Liver (tissue), 9 donors: Measurements from ENCODE around the gene PRKCH. TPM values are rescaled to one million over a fixed set of nuclear protein-coding genes. Genes with fewer than 3 reads are reported as not detected.

Experiments used
- DNase-seq: peaks from one replicate; pipeline ENCODE4 v3.0.0-alpha.2; 2017; ENCODE audit warnings: low spot score
- H3K27ac ChIP-seq, 2 donors: one replicate each; pipeline ENCODE4 v1.7.0; 2013; ENCODE audit warnings: inconsistent platforms in 2 of 2, low read length in 2 of 2, control low read depth in 1 of 2, low read depth in 1 of 2, mild to moderate bottlenecking in 1 of 2
- H3K27me3 ChIP-seq, 4 donors: one replicate each; pipeline versions ENCODE4 v1.6.1 to v1.7.0; 2013; ENCODE audit warnings: low read length in 3 of 4, inconsistent platforms in 1 of 4, mild to moderate bottlenecking in 1 of 4, moderate library complexity in 1 of 4; ENCODE audit not compliant: control insufficient read depth in 4 of 4, insufficient read depth in 4 of 4
- H3K36me3 ChIP-seq, 4 donors: one replicate each; pipeline versions ENCODE4 v1.6.1 to v1.7.0; 2013; ENCODE audit warnings: low read length in 3 of 4, mild to moderate bottlenecking in 3 of 4, low read depth in 1 of 4, moderate library complexity in 1 of 4; ENCODE audit not compliant: control insufficient read depth in 4 of 4, insufficient read depth in 3 of 4
- H3K4me1 ChIP-seq, 4 donors: one replicate each; pipeline versions ENCODE4 v1.6.1 to v1.7.0; 2013; ENCODE audit warnings: low read length in 3 of 4, mild to moderate bottlenecking in 3 of 4, moderate library complexity in 1 of 4; ENCODE audit not compliant: control insufficient read depth in 4 of 4, insufficient read depth in 4 of 4
- H3K4me3 ChIP-seq, 3 donors: one replicate each; pipeline versions ENCODE4 v1.6.1 to v1.7.0; 2013; ENCODE audit warnings: low read length in 3 of 3, control low read depth in 1 of 3, low read depth in 1 of 3, mild to moderate bottlenecking in 1 of 3
- H3K9ac ChIP-seq, 2 donors: one replicate each; pipeline ENCODE4 v1.7.0; 2013; ENCODE audit warnings: low read length in 2 of 2, mild to moderate bottlenecking in 2 of 2, moderate library complexity in 2 of 2, control low read depth in 1 of 2, low read depth in 1 of 2
- H3K9me3 ChIP-seq, 4 donors: one replicate each; pipeline versions ENCODE4 v1.6.1 to v1.7.0; 2013; ENCODE audit warnings: low read length in 3 of 4; ENCODE audit not compliant: control insufficient read depth in 4 of 4
- EGR1 ChIP-seq, 2 donors: IDR thresholded peaks; 2 replicates each; pipeline ENCODE4 v1.6.1; 2016 to 2018; ENCODE audit warnings: antibody characterized with exemption in 2 of 2, low read depth in 2 of 2
- FOXA1 ChIP-seq: IDR thresholded peaks from 2 replicates; pipeline ENCODE4 v1.6.1; 2016; ENCODE audit warnings: antibody characterized with exemption
- FOXA2 ChIP-seq: IDR thresholded peaks from 2 replicates; pipeline ENCODE4 v1.6.1; 2016; ENCODE audit warnings: antibody characterized with exemption
- GABPA ChIP-seq, 2 donors: IDR thresholded peaks in 1 of 2; conservative IDR thresholded peaks in 1 of 2; 2 replicates each; pipeline ENCODE4 v1.6.1; 2016; ENCODE audit warnings: antibody characterized with exemption in 2 of 2, mild to moderate bottlenecking in 1 of 2, moderate library complexity in 1 of 2
- HNF4A ChIP-seq, 2 donors: conservative IDR thresholded peaks; 2 replicates each; pipeline ENCODE4 v1.6.1; 2016; ENCODE audit warnings: antibody characterized with exemption in 2 of 2, mild to moderate bottlenecking in 2 of 2
- HNF4G ChIP-seq: IDR thresholded peaks from 2 replicates; pipeline ENCODE4 v1.6.1; 2016; ENCODE audit warnings: antibody characterized with exemption
- JUND ChIP-seq, 2 donors: IDR thresholded peaks; 2 replicates each; pipeline ENCODE4 v1.6.1; 2016; ENCODE audit warnings: antibody characterized with exemption in 2 of 2
- NR2F2 ChIP-seq: IDR thresholded peaks from 2 replicates; pipeline ENCODE4 v1.6.1; 2016; ENCODE audit warnings: antibody characterized with exemption
- RAD21 ChIP-seq, 2 donors: IDR thresholded peaks; 2 replicates each; pipeline ENCODE4 v1.6.1; 2016; ENCODE audit warnings: antibody characterized with exemption in 2 of 2, mild to moderate bottlenecking in 2 of 2
- RXRA ChIP-seq, 2 donors: IDR thresholded peaks; 2 replicates each; pipeline ENCODE4 v1.6.1; 2017 to 2018; ENCODE audit warnings: antibody characterized with exemption in 2 of 2, mild to moderate bottlenecking in 1 of 2
- SP1 ChIP-seq: IDR thresholded peaks from 2 replicates; pipeline ENCODE4 v1.6.1; 2018; ENCODE audit warnings: antibody characterized with exemption, mild to moderate bottlenecking
- TAF1 ChIP-seq: conservative IDR thresholded peaks from 2 replicates; pipeline ENCODE4 v1.6.1; 2016; ENCODE audit warnings: antibody characterized with exemption, mild to moderate bottlenecking
- YY1 ChIP-seq: IDR thresholded peaks from 2 replicates; pipeline ENCODE4 v1.6.1; 2016; ENCODE audit warnings: antibody characterized with exemption, mild to moderate bottlenecking
- WGBS: extraction: QIAGEN DNeasy Blood & Tissue Kit; methylation state at CpG from one replicate; pipeline ENCODE4 v1.1.7; 2013; 5-methylcytosine and 5-hydroxymethylcytosine counted together
- polyA plus RNA-seq, 2 donors: library from polyadenylated mRNA; stranded (reverse) in 1 of 2; unstranded in 1 of 2; fragments of 200-250 nt in 1 of 2; fragments of >200 nt in 1 of 2; fragmentation: Nextera tagmentation in 1 of 2; extraction: Ambion mirVana in 1 of 2; gene quantifications; one replicate each; pipeline versions ENCODE4 v1.2.1 to v1.2.3, GENCODE V29; 2013 to 2015
- total RNA-seq, 2 donors: library from RNA; depleted of rRNA; stranded (reverse); fragments of >200 nt; gene quantifications; one replicate each; pipeline ENCODE4 v1.2.3, GENCODE V29; 2014
- TF ChIP-seq, protein P1 (sequence below): IDR thresholded peaks from 2 replicates; pipeline ENCODE4 v1.6.1; 2016; ENCODE audit warnings: antibody characterized with exemption, mild to moderate bottlenecking
- TF ChIP-seq, protein P2 (sequence below): IDR thresholded peaks from 2 replicates; pipeline ENCODE4 v1.6.1; 2016; ENCODE audit warnings: antibody characterized with exemption
- TF ChIP-seq, protein P3 (sequence below): fragments of 150-350 bp; IDR thresholded peaks from 2 replicates; pipeline ENCODE4 v1.5.1; 2017; ENCODE audit warnings: improper control_type of control experiment, low read depth, low read length; ENCODE audit not compliant: missing input control
- TF ChIP-seq, protein P4 (sequence below): IDR thresholded peaks from 2 replicates; pipeline ENCODE4 v1.6.1; 2016; ENCODE audit warnings: antibody characterized with exemption
- TF ChIP-seq, protein P5 (sequence below): IDR thresholded peaks from 2 replicates; pipeline ENCODE4 v1.6.1; 2016; ENCODE audit warnings: antibody characterized with exemption
- donor health status: healthy.
- donor health status: healthy.
- donor health status: healthy.
- donor health status: healthy.
- donor health status: healthy.

PRKCH gene
- total and polyA plus RNA-seq, 4 donors: 3.9 to 13.7 (median 7.0) TPM

DNA sequence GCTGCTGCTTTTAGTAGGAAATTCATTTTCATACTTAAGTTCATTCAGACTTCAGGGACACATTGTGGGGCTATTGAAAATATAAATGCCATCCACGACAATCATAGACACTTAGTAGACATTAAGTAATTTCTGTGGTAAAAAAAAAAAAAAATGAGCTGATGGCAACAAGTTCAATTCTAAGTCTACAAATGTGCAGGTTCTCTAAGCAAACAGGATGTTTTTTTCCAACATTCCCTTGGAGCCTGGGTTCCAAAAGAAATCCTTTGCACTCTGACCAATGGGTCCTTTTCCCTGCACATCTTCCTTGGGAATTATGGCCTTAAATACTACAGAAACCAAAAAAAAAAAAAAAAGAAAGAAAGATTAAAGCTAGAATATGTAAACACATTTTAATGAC is 198.4 kb downstream of the PRKCH start:
- Histone ChIP-seq H3K27ac (no peak overlapping the region), H3K9ac (no peak overlapping the region), H3K4me1 (peaks cover under 1 to 23% (median 18%) of the 10 kb centered on the region in 4 donors), H3K9me3 (no peaks in the 10 kb centered on the region), H3K4me3 (no peak overlapping the region), H3K36me3 (no peaks in the 10 kb centered on the region), H3K27me3 (no peaks in the 10 kb centered on the region)
- TF ChIP-seq, protein P1, sequence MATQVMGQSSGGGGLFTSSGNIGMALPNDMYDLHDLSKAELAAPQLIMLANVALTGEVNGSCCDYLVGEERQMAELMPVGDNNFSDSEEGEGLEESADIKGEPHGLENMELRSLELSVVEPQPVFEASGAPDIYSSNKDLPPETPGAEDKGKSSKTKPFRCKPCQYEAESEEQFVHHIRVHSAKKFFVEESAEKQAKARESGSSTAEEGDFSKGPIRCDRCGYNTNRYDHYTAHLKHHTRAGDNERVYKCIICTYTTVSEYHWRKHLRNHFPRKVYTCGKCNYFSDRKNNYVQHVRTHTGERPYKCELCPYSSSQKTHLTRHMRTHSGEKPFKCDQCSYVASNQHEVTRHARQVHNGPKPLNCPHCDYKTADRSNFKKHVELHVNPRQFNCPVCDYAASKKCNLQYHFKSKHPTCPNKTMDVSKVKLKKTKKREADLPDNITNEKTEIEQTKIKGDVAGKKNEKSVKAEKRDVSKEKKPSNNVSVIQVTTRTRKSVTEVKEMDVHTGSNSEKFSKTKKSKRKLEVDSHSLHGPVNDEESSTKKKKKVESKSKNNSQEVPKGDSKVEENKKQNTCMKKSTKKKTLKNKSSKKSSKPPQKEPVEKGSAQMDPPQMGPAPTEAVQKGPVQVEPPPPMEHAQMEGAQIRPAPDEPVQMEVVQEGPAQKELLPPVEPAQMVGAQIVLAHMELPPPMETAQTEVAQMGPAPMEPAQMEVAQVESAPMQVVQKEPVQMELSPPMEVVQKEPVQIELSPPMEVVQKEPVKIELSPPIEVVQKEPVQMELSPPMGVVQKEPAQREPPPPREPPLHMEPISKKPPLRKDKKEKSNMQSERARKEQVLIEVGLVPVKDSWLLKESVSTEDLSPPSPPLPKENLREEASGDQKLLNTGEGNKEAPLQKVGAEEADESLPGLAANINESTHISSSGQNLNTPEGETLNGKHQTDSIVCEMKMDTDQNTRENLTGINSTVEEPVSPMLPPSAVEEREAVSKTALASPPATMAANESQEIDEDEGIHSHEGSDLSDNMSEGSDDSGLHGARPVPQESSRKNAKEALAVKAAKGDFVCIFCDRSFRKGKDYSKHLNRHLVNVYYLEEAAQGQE: no peak
- DNase-seq: no peak
- WGBS: 93% methylated on average over 1 of the region's 1 CpG

DNA sequence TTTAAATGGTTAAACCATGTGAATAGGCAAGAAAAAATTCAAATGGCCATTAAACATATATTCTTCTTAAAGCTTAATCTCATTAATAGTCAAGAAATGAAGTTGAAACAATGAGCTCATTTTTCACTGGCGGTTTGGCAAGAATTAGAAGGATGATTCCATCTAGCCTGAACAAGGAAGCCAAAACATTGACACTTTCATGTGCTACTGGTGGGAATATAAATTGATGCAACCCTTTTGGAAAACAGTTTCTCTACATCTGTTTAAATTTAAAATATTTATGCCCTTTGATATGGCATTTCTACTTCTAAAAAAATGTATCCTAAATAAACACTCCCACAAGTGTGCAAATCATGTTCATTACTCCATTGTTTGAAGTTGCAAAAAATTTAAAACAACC is 199.2 kb downstream of the PRKCH start:
- Histone ChIP-seq H3K9me3 (no peaks in the 10 kb centered on the region), H3K36me3 (no peaks in the 10 kb centered on the region), H3K4me1 (peaks cover 3 to 30% (median 26%) of the 10 kb centered on the region in 4 donors), H3K4me3 (no peak overlapping the region), H3K27me3 (no peaks in the 10 kb centered on the region), H3K9ac (no peak overlapping the region), H3K27ac (no peak overlapping the region)
- WGBS: 90% methylated on average over 1 of the region's 1 CpG
- no peak for DNase-seq
- TF ChIP-seq SP1 (no peak), RAD21 (IDR thresholded peaks at IDR 0.05) (no peak), HNF4G (no peak)

DNA sequence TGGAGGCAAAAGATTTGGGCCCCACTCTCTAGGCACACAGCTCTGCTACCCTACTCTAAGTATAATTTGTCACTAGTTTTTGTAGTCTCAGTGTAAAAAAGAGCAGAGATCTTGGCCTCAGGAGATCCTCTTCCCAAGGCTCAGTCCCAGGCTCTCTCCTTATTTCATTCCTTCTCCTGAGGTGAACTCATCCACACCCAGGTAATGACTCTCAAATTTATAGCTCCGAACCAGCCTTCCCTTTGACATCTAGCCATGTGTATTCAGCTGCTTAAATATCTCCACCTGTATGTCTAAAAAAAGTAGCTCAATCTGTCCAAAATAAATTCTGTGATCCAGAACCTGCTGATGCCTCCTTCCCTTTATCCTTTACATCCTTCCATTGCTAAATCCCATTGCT is 200.4 kb downstream of the PRKCH start:
- no peaks in the 10 kb centered on the region for H3K9me3 ChIP-seq
- no peak overlapping the region for H3K9ac ChIP-seq
- H3K4me1 ChIP-seq: peaks cover 13 to 42% (median 36%) of the 10 kb centered on the region in 4 donors
- 95% methylated on average over 1 of the region's 1 CpG for WGBS
- no peaks in the 10 kb centered on the region for H3K36me3 ChIP-seq
- H3K27ac ChIP-seq: no peak overlapping the region
- TF ChIP-seq RXRA (IDR thresholded peaks at IDR 0.05): no peak
- TF ChIP-seq, protein P2, sequence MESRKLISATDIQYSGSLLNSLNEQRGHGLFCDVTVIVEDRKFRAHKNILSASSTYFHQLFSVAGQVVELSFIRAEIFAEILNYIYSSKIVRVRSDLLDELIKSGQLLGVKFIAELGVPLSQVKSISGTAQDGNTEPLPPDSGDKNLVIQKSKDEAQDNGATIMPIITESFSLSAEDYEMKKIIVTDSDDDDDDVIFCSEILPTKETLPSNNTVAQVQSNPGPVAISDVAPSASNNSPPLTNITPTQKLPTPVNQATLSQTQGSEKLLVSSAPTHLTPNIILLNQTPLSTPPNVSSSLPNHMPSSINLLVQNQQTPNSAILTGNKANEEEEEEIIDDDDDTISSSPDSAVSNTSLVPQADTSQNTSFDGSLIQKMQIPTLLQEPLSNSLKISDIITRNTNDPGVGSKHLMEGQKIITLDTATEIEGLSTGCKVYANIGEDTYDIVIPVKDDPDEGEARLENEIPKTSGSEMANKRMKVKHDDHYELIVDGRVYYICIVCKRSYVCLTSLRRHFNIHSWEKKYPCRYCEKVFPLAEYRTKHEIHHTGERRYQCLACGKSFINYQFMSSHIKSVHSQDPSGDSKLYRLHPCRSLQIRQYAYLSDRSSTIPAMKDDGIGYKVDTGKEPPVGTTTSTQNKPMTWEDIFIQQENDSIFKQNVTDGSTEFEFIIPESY: no peak
- TF ChIP-seq, protein P3, sequence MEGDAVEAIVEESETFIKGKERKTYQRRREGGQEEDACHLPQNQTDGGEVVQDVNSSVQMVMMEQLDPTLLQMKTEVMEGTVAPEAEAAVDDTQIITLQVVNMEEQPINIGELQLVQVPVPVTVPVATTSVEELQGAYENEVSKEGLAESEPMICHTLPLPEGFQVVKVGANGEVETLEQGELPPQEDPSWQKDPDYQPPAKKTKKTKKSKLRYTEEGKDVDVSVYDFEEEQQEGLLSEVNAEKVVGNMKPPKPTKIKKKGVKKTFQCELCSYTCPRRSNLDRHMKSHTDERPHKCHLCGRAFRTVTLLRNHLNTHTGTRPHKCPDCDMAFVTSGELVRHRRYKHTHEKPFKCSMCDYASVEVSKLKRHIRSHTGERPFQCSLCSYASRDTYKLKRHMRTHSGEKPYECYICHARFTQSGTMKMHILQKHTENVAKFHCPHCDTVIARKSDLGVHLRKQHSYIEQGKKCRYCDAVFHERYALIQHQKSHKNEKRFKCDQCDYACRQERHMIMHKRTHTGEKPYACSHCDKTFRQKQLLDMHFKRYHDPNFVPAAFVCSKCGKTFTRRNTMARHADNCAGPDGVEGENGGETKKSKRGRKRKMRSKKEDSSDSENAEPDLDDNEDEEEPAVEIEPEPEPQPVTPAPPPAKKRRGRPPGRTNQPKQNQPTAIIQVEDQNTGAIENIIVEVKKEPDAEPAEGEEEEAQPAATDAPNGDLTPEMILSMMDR: no peak
- no peak for TF ChIP-seq GABPA (IDR thresholded peaks at IDR 0.05 in 1 of 2, conservative IDR thresholded peaks at IDR 0.05 in 1 of 2)
- TF ChIP-seq HNF4G: no peak
- TF ChIP-seq, protein P4, sequence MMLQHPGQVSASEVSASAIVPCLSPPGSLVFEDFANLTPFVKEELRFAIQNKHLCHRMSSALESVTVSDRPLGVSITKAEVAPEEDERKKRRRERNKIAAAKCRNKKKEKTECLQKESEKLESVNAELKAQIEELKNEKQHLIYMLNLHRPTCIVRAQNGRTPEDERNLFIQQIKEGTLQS: no peak
- TF ChIP-seq JUND (IDR thresholded peaks at IDR 0.05): no peak
- TF ChIP-seq YY1: no peak
- no peak for TF ChIP-seq EGR1 (IDR thresholded peaks at IDR 0.05; ENCODE audit: low read depth in 2 of 2)
- TF ChIP-seq HNF4A (conservative IDR thresholded peaks at IDR 0.05): no peak
- TF ChIP-seq, protein P5, sequence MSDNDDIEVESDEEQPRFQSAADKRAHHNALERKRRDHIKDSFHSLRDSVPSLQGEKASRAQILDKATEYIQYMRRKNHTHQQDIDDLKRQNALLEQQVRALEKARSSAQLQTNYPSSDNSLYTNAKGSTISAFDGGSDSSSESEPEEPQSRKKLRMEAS: no peak
- TF ChIP-seq RAD21 (IDR thresholded peaks at IDR 0.05): no peak
- no peak for TF ChIP-seq NR2F2
- TF ChIP-seq FOXA1: no peak
- TF ChIP-seq, protein P1: no peak
- no peak for TF ChIP-seq FOXA2
- no peak for TF ChIP-seq TAF1
- no peak for TF ChIP-seq SP1
- no peak for DNase-seq
- no peak overlapping the region for H3K4me3 ChIP-seq
- H3K27me3 ChIP-seq: no peaks in the 10 kb centered on the region
